Adipocyte (in vitro differentiated cells): ENCODE measurements around the gene ITGA11.

Source experiments
- DNase-seq: peaks from one replicate; pipeline ENCODE4 v3.0.0-alpha.2; 2015; ENCODE audit warnings: low read depth
- H3K27me3 ChIP-seq: replicated peaks from 2 replicates; pipeline ENCODE4 v1.7.0; 2013; ENCODE audit warnings: mild to moderate bottlenecking, low read length, moderate library complexity; ENCODE audit not compliant: control insufficient read depth, insufficient read depth
- H3K36me3 ChIP-seq: 2 replicates; pipeline ENCODE4 v1.7.0; 2013; ENCODE audit warnings: low read length, mild to moderate bottlenecking, moderate library complexity; ENCODE audit not compliant: control insufficient read depth, insufficient read depth, severe bottlenecking
- H3K4me1 ChIP-seq: 2 replicates; pipeline ENCODE4 v1.7.0; 2013; ENCODE audit warnings: mild to moderate bottlenecking, low read length, moderate library complexity; ENCODE audit not compliant: control insufficient read depth, insufficient read depth
- H3K4me3 ChIP-seq: 2 replicates; pipeline ENCODE4 v1.7.0; 2013; ENCODE audit warnings: mild to moderate bottlenecking, low read length, moderate library complexity
- H3K9ac ChIP-seq: 2 replicates; pipeline ENCODE4 v1.7.0; 2013; ENCODE audit warnings: mild to moderate bottlenecking, low read length, moderate library complexity
- H3K9me3 ChIP-seq: 2 replicates; pipeline ENCODE4 v1.7.0; 2013; ENCODE audit warnings: mild to moderate bottlenecking, low read length, moderate library complexity; ENCODE audit not compliant: control insufficient read depth

The ITGA11 gene

GRCh38 chr15:68444336-68444735 lies 12.4 kb upstream of the ITGA11 start:
- peaks cover 11% of the 10 kb centered on the region for H3K4me1 ChIP-seq
- H3K4me3 ChIP-seq: no peak overlapping the region
- no peak for DNase-seq

GRCh38 chr15:68442903-68443302 lies 10.9 kb upstream of the ITGA11 start:
- Histone ChIP-seq H3K9ac (no peak overlapping the region), H3K9me3 (no peaks in the 10 kb centered on the region), H3K4me1 (peaks cover 11% of the 10 kb centered on the region), H3K36me3 (no peaks in the 10 kb centered on the region), H3K27me3 (peaks cover 9% of the 10 kb centered on the region), H3K4me3 (no peak overlapping the region)
- DNase-seq: no peak

More at GRCh38 chr15:68444336-68444735, 12.4 kb upstream of the ITGA11 start:
- Histone ChIP-seq H3K27me3 (peaks cover 10% of the 10 kb centered on the region), H3K9me3 (no peaks in the 10 kb centered on the region), H3K36me3 (no peaks in the 10 kb centered on the region), H3K9ac (no peak overlapping the region)

- Histone ChIP-seq H3K9me3 (no peaks in the 10 kb centered on the region), H3K9ac (no peak overlapping the region), H3K4me3 (no peak overlapping the region), H3K4me1 (peaks cover 11% of the 10 kb centered on the region), H3K36me3 (no peaks in the 10 kb centered on the region), H3K27me3 (peaks cover 17% of the 10 kb centered on the region)
- no peak for DNase-seq
Measured at GRCh38 chr15:68442041-68442440, 10.1 kb upstream of the ITGA11 start.

GRCh38 chr15:68441045-68441743 lies 9.2 kb upstream of the ITGA11 start:
- Histone ChIP-seq H3K9ac (no peak overlapping the region), H3K4me1 (peaks cover 13% of the 10 kb centered on the region), H3K9me3 (no peaks in the 10 kb centered on the region), H3K36me3 (no peaks in the 10 kb centered on the region), H3K4me3 (no peak overlapping the region), H3K27me3 (peaks cover 23% of the 10 kb centered on the region)
- DNase-seq: no peak

- peaks cover 13% of the 10 kb centered on the region for H3K4me1 ChIP-seq
- H3K9ac ChIP-seq: no peak overlapping the region
- H3K4me3 ChIP-seq: no peak overlapping the region
- H3K9me3 ChIP-seq: no peaks in the 10 kb centered on the region
- H3K27me3 ChIP-seq: peaks cover 23% of the 10 kb centered on the region
- DNase-seq: no peak
- no peaks in the 10 kb centered on the region for H3K36me3 ChIP-seq
Measured at GRCh38 chr15:68440136-68440535, 8.2 kb upstream of the ITGA11 start.

- H3K4me1 ChIP-seq: peaks cover 13% of the 10 kb centered on the region
- no peak for DNase-seq
- no peaks in the 10 kb centered on the region for H3K36me3 ChIP-seq
- peaks cover 23% of the 10 kb centered on the region for H3K27me3 ChIP-seq
- H3K9ac ChIP-seq: no peak overlapping the region
- H3K9me3 ChIP-seq: no peaks in the 10 kb centered on the region
- H3K4me3 ChIP-seq: no peak overlapping the region
Measured at GRCh38 chr15:68439506-68439905, 7.5 kb upstream of the ITGA11 start.

- H3K4me1 ChIP-seq: peaks cover 16% of the 10 kb centered on the region
- no peak overlapping the region for H3K9ac ChIP-seq
- H3K9me3 ChIP-seq: no peaks in the 10 kb centered on the region
- no peak for DNase-seq
- no peaks in the 10 kb centered on the region for H3K36me3 ChIP-seq
- peaks cover 27% of the 10 kb centered on the region for H3K27me3 ChIP-seq
- no peak overlapping the region for H3K4me3 ChIP-seq
Measured at GRCh38 chr15:68436680-68437079, 4.7 kb upstream of the ITGA11 start.

GRCh38 chr15:68435966-68436365 lies 4.0 kb upstream of the ITGA11 start:
- no peak for DNase-seq
- H3K36me3 ChIP-seq: no peaks in the 10 kb centered on the region
- peaks cover 14% of the 10 kb centered on the region for H3K4me1 ChIP-seq
- no peak overlapping the region for H3K9ac ChIP-seq
- H3K27me3 ChIP-seq: peaks cover 27% of the 10 kb centered on the region
- no peaks in the 10 kb centered on the region for H3K9me3 ChIP-seq
- no peak overlapping the region for H3K4me3 ChIP-seq

GRCh38 chr15:68434021-68434420 lies 2.1 kb upstream of the ITGA11 start:
- Histone ChIP-seq H3K4me1 (peaks cover 8% of the 10 kb centered on the region), H3K9ac (no peak overlapping the region), H3K36me3 (no peaks in the 10 kb centered on the region), H3K4me3 (no peak overlapping the region), H3K9me3 (no peaks in the 10 kb centered on the region), H3K27me3 (peaks cover 27% of the 10 kb centered on the region)
- DNase-seq: no peak

GRCh38 chr15:68433551-68433950 lies 1.6 kb upstream of the ITGA11 start:
- no peaks in the 10 kb centered on the region for H3K36me3 ChIP-seq
- no peak overlapping the region for H3K4me3 ChIP-seq
- H3K27me3 ChIP-seq: peaks cover 24% of the 10 kb centered on the region
- no peaks in the 10 kb centered on the region for H3K9me3 ChIP-seq
- H3K4me1 ChIP-seq: peaks cover 8% of the 10 kb centered on the region
- DNase-seq: no peak
- no peak overlapping the region for H3K9ac ChIP-seq

GRCh38 chr15:68432441-68433064 lies 590 bp upstream of the ITGA11 start:
- no peak overlapping the region for H3K9ac ChIP-seq
- peak overlapping the region; percentile 83 for H3K4me3 ChIP-seq

More at GRCh38 chr15:68432441-68433064, 590 bp upstream of the ITGA11 start:
- Histone ChIP-seq H3K27me3 (peaks cover 15% of the 10 kb centered on the region), H3K9me3 (no peaks in the 10 kb centered on the region), H3K36me3 (no peaks in the 10 kb centered on the region), H3K4me1 (peaks cover 8% of the 10 kb centered on the region)
- DNase-seq: no peak
